Right atrium auricular region (tissue), 2 donors: ENCODE results near the gene MEF2A. TPM values are rescaled to one million over a fixed set of nuclear protein-coding genes. Genes with fewer than 3 reads are reported as not detected.
A peak's percentile ranks its signal among the peaks of the same experiment; 100 is the strongest.

Source experiments
- DNase-seq: peaks from one replicate; pipeline ENCODE4 v3.0.0-alpha.2; 2019; ENCODE audit warnings: low spot score
- H3K27ac ChIP-seq, 2 donors: fragments of 200-600 bp; sonication (generic); 1 replicate in 1 of 2; 2 replicates in 1 of 2; pipeline ENCODE4 v1.5.1; 2016 to 2019
- H3K27me3 ChIP-seq, 2 donors: fragments of 200-600 bp; sonication (generic); one replicate each; pipeline versions ENCODE4 v1.5.1 to v1.6.0; 2017 to 2019
- H3K36me3 ChIP-seq: fragments of 200-600 bp; sonication (generic); one replicate; pipeline ENCODE4 v1.5.1; 2016
- H3K4me1 ChIP-seq, 2 donors: fragments of 200-600 bp; sonication (generic); one replicate each; pipeline versions ENCODE4 v1.5.1 to v1.6.0; 2017 to 2019
- H3K4me3 ChIP-seq, 2 donors: fragments of 200-600 bp; sonication (generic); 1 replicate in 1 of 2; 2 replicates in 1 of 2; pipeline ENCODE4 v1.5.1; 2017 to 2019; ENCODE audit warnings: mild to moderate bottlenecking in 1 of 2, moderate library complexity in 1 of 2
- H3K9me3 ChIP-seq, 2 donors: fragments of 200-600 bp; sonication (generic); one replicate each; pipeline ENCODE4 v1.5.1; 2019
- total RNA-seq, 2 donors: library from RNA; depleted of rRNA; stranded (reverse); fragments of >200 nt; gene quantifications; one replicate each; pipeline ENCODE4 v1.1.0, GENCODE V29; 2016
- TF ChIP-seq, protein P1 (sequence below), 2 donors: fragments of 200-600 bp; sonication (generic); IDR thresholded peaks; one replicate each; pipeline ENCODE4 v1.5.1; 2019; ENCODE audit warnings: antibody characterized with exemption in 2 of 2

The MEF2A gene
- total RNA-seq, 2 donors from 2014 or later, result 175 to 245 TPM

DNA sequence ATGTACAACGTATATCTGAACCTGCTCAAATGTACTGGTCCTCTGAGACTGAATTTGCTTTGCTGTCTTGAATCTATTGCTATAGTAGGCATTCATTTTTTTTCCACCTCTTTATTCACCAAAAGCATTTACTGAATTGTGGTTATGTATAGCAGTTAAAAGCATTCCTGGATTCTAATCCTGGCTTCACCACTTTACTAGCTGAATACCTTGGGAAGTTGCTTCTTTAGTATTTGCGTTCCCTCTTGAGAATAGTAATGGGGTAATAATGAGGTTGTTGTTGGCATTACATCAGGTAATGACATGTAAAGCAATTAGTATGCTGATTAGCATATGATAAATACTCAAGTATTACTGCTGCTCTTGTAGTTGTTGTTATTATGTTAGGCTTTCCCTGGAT lies 29.1 kb downstream of the MEF2A start:
- TF ChIP-seq, protein P1, sequence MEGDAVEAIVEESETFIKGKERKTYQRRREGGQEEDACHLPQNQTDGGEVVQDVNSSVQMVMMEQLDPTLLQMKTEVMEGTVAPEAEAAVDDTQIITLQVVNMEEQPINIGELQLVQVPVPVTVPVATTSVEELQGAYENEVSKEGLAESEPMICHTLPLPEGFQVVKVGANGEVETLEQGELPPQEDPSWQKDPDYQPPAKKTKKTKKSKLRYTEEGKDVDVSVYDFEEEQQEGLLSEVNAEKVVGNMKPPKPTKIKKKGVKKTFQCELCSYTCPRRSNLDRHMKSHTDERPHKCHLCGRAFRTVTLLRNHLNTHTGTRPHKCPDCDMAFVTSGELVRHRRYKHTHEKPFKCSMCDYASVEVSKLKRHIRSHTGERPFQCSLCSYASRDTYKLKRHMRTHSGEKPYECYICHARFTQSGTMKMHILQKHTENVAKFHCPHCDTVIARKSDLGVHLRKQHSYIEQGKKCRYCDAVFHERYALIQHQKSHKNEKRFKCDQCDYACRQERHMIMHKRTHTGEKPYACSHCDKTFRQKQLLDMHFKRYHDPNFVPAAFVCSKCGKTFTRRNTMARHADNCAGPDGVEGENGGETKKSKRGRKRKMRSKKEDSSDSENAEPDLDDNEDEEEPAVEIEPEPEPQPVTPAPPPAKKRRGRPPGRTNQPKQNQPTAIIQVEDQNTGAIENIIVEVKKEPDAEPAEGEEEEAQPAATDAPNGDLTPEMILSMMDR (IDR thresholded peaks at IDR 0.05), result no peak
- no peak for DNase-seq
- Histone ChIP-seq H3K27ac (peak overlapping the region in 1 of 2 donors; percentile 0), H3K27me3 (no peaks in the 10 kb centered on the region), H3K4me3 (no peak overlapping the region), H3K9me3 (no peaks in the 10 kb centered on the region), H3K4me1 (peaks cover 0 to 49% of the 10 kb centered on the region in 2 donors), H3K36me3 (peaks cover 5% of the 10 kb centered on the region)

GRCh38 chr15:99598296-99598695 lies 32.5 kb downstream of the MEF2A start:
- Histone ChIP-seq H3K4me1 (peaks cover 0 to 34% of the 10 kb centered on the region in 2 donors), H3K36me3 (peaks cover 15% of the 10 kb centered on the region), H3K27me3 (no peaks in the 10 kb centered on the region), H3K27ac (no peak overlapping the region), H3K9me3 (no peaks in the 10 kb centered on the region), H3K4me3 (no peak overlapping the region)
- DNase-seq, result no peak
- TF ChIP-seq, protein P1 (IDR thresholded peaks at IDR 0.05), result no peak

GRCh38 chr15:99603828-99604227 lies 38.0 kb downstream of the MEF2A start:
- no peak for DNase-seq
- Histone ChIP-seq H3K27me3 (no peaks in the 10 kb centered on the region), H3K36me3 (peaks cover 15% of the 10 kb centered on the region), H3K9me3 (no peaks in the 10 kb centered on the region), H3K4me3 (no peak overlapping the region), H3K27ac (peak overlapping the region in 1 of 2 donors; percentile 11), H3K4me1 (peaks cover 0 to 45% of the 10 kb centered on the region in 2 donors)
- TF ChIP-seq, protein P1 (IDR thresholded peaks at IDR 0.05), result no peak

DNA sequence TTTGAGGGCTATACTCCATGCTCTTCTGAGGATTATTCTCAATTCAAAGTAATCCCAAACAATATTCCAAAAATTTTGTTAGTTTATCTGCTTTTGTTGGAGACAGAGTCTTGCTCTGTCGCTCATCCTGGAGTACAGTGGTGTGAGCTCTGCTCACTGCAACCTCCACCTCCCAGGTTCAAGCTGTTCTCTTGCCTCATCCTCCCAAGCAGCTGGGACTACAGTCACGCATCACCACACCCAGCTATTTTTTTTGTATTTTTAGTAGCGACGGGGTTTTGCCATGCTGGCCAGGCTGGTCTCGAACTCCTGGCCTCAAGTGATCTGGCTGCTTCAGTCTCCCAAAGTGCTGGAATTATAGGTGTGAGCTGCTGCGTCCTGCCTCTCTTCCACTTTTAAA lies 39.1 kb downstream of the MEF2A start:
- peaks cover 10% of the 10 kb centered on the region for H3K36me3 ChIP-seq
- TF ChIP-seq, protein P1 (IDR thresholded peaks at IDR 0.05), result no peak
- no peaks in the 10 kb centered on the region for H3K27me3 ChIP-seq
- H3K4me3 ChIP-seq, result no peak overlapping the region
- no peaks in the 10 kb centered on the region for H3K9me3 ChIP-seq
- peak overlapping the region; percentile 5 to 11 for H3K27ac ChIP-seq
- peaks cover 0 to 45% of the 10 kb centered on the region in 2 donors for H3K4me1 ChIP-seq
- no peak for DNase-seq

DNA sequence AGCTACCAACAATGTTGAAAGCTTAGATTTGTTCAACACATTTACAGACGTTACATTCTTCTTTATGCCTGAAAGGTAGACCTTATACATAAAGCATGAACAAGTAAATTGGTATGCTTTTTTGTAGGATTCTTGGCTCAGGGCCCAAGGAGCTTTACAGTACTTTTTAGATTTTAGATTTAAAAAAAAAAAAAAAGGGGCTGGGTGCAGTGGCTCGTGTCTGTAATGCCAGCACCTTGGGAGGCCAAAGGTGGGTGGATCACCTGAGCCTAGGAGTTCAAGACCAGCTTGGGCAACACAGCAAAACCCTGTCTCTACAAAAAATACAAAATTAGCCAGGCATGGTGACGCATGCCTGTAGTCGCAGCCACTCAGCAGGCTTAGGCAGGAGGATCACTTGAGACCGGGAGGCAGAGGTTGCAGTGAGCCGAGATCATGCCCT lies 39.7 kb downstream of the MEF2A start:
- no peaks in the 10 kb centered on the region for H3K9me3 ChIP-seq
- H3K27ac ChIP-seq, result peak overlapping the region; percentile 1 to 5
- no peak overlapping the region for H3K4me3 ChIP-seq
- no peak for DNase-seq
- no peaks in the 10 kb centered on the region for H3K27me3 ChIP-seq
- H3K36me3 ChIP-seq, result peaks cover 3% of the 10 kb centered on the region
- TF ChIP-seq, protein P1 (IDR thresholded peaks at IDR 0.05), result no peak
- H3K4me1 ChIP-seq, result peaks cover 0 to 49% of the 10 kb centered on the region in 2 donors

DNA sequence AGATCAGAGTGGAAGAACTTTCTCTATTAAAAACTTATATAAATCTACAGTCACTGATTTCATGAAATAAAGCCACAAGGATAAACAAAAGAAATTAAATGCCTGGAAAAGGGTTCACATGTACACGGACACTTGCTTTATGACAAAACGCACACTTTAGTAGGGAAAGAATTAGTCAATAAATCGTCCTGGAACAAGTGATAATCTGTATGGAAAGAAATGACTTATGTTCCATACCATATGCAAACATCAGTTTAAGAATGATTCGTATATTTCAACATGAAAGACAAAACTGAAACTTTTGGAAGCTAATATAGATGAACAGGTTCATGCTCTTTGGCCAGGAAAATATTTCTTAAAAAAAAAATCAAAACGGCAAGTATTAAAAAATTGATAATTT lies 40.2 kb downstream of the MEF2A start:
- no peaks in the 10 kb centered on the region for H3K9me3 ChIP-seq
- H3K27ac ChIP-seq, result peak overlapping the region in 1 of 2 donors; percentile 1
- H3K4me3 ChIP-seq, result no peak overlapping the region
- no peaks in the 10 kb centered on the region for H3K27me3 ChIP-seq
- peaks cover 0 to 53% of the 10 kb centered on the region in 2 donors for H3K4me1 ChIP-seq
- no peak for DNase-seq
- H3K36me3 ChIP-seq, result no peaks in the 10 kb centered on the region
- TF ChIP-seq, protein P1 (IDR thresholded peaks at IDR 0.05), result no peak
